GM12874 (cell line): Measurements from ENCODE around the gene IGSF21.

ENCODE experiments used
- TF ChIP-seq, protein P1 (sequence below): IDR thresholded peaks from 2 replicates; pipeline ENCODE4 v1.5.1; 2011; ENCODE audit warnings: low read depth, mild to moderate bottlenecking, control low read depth, low read length, moderate library complexity; ENCODE audit not compliant: insufficient read depth

Gene IGSF21

DNA sequence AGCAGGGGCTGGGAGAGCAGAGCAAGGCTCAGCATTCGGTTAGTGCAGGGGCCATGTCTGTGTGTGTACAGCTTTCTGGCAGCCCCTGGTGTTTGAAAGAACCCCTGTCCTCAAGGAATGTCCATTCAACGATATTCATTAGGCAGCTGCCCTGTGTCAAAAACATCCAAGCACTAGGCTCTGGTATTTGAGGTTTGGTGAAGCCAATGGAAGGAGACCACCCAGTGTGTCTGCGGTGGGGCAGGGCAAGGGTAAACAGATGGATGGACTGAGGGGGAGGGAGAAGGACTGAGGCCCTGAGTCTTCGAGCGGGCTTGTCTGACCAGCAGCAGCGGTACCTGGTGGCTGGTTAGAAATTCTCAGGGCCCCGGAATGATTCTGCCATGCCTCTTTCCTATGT, 217.5 kb downstream of the IGSF21 start:
- TF ChIP-seq, protein P1, sequence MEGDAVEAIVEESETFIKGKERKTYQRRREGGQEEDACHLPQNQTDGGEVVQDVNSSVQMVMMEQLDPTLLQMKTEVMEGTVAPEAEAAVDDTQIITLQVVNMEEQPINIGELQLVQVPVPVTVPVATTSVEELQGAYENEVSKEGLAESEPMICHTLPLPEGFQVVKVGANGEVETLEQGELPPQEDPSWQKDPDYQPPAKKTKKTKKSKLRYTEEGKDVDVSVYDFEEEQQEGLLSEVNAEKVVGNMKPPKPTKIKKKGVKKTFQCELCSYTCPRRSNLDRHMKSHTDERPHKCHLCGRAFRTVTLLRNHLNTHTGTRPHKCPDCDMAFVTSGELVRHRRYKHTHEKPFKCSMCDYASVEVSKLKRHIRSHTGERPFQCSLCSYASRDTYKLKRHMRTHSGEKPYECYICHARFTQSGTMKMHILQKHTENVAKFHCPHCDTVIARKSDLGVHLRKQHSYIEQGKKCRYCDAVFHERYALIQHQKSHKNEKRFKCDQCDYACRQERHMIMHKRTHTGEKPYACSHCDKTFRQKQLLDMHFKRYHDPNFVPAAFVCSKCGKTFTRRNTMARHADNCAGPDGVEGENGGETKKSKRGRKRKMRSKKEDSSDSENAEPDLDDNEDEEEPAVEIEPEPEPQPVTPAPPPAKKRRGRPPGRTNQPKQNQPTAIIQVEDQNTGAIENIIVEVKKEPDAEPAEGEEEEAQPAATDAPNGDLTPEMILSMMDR: no peak

DNA sequence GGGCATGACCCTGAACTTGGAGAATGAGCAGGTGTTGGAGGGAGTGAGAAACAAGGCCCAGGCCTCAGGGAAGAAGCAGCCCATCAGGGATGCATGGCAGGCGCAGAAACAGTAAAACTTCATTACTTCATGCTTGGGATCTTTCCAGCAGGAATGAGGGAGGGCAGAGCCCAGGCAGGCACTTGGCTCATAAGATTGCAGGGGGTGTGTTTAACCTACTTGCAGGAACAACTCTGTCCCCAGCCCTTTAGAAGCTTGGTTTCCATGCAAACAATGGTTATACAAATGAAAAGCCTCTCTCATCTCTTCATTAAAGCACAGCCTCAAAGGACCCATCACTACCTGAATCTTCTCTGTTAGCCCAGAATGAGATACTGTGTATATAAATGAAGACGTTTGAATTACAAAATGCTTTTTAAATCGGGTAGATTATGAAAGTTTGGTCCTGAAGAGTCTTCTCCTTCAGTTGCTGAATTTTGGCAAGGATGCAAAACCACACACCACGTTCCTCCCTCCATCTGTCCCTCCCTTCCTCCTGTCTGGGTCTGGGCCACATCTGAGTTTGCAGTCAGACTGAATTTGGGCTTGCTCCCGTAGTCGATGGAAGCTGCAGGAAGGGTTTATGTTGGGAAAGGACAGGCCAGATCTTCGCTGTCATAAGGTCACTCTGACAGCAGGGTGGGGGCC, 218.8 kb downstream of the IGSF21 start:
- TF ChIP-seq, protein P1: no peak

DNA sequence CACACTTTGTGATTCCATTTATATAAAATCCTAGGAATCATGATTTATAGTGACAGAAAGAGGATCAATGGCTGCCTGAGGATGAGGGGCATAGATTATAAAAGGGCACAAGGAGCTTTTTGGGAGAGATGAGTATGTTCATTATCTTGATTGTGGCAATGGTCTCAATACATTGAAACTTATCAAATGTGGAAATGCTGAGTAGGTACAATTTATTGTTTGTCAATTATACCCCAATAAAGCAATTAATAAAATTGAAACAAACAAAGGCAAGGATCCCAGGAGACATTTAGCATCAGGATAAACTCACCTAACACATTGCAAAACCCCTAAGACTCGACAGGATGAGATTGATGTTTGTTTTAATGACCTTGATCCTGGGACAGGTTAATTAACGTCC, 220.1 kb downstream of the IGSF21 start:
- TF ChIP-seq, protein P1: no peak

GRCh38 chr1:18328803-18329202, 221.2 kb downstream of the IGSF21 start:
- TF ChIP-seq, protein P1: no peak

DNA sequence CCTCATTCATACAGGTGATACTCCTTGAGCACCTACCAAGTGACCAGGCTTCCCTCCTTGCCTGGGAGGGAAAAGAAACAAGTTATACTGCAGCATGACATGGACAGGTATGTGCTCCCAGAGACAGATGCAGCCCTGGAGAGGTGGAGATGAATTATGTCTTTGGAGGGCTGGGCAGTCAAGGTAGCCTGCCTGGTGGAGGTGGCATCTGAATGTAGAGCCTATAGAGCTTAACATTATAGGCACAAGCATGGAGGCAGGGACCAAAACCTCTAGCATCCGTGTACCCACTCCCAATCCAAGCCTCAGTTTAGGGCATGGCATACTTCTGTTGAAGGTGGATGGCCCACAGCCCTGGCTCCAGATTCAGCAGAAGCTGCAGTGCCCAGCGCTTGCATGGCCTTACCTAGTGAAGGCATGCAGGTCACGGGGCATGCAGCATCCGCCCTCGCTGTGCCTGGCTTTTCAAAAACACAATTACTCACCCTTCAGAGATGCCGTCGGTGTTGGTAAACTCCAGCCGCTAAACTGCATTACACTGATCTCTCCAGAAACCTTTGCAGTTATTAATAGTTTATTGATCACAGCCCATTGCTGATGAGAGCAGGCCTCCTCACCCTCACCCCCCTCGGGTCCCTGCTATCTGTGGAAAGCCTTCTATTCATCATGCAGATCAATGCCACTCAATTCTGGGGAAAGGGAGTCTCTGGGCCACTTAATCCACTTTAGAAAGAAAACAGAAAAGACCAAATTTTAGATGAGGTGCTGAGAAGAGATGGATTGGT, 222.1 kb downstream of the IGSF21 start:
- TF ChIP-seq, protein P1: no peak

GRCh38 chr1:18332576-18332975, 225.0 kb downstream of the IGSF21 start:
- TF ChIP-seq, protein P1: no peak

GRCh38 chr1:18333220-18333619, 225.6 kb downstream of the IGSF21 start:
- TF ChIP-seq, protein P1: no peak
